ENCODE measurements around the gene SCFD1.
"Not testable (repeated sequence)": the region's sequence is repeated elsewhere in the genome, so short reads cannot be mapped to it uniquely, and the experiment has no call there.

Gene SCFD1, protein sequence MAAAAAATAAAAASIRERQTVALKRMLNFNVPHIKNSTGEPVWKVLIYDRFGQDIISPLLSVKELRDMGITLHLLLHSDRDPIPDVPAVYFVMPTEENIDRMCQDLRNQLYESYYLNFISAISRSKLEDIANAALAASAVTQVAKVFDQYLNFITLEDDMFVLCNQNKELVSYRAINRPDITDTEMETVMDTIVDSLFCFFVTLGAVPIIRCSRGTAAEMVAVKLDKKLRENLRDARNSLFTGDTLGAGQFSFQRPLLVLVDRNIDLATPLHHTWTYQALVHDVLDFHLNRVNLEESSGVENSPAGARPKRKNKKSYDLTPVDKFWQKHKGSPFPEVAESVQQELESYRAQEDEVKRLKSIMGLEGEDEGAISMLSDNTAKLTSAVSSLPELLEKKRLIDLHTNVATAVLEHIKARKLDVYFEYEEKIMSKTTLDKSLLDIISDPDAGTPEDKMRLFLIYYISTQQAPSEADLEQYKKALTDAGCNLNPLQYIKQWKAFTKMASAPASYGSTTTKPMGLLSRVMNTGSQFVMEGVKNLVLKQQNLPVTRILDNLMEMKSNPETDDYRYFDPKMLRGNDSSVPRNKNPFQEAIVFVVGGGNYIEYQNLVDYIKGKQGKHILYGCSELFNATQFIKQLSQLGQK

DNA sequence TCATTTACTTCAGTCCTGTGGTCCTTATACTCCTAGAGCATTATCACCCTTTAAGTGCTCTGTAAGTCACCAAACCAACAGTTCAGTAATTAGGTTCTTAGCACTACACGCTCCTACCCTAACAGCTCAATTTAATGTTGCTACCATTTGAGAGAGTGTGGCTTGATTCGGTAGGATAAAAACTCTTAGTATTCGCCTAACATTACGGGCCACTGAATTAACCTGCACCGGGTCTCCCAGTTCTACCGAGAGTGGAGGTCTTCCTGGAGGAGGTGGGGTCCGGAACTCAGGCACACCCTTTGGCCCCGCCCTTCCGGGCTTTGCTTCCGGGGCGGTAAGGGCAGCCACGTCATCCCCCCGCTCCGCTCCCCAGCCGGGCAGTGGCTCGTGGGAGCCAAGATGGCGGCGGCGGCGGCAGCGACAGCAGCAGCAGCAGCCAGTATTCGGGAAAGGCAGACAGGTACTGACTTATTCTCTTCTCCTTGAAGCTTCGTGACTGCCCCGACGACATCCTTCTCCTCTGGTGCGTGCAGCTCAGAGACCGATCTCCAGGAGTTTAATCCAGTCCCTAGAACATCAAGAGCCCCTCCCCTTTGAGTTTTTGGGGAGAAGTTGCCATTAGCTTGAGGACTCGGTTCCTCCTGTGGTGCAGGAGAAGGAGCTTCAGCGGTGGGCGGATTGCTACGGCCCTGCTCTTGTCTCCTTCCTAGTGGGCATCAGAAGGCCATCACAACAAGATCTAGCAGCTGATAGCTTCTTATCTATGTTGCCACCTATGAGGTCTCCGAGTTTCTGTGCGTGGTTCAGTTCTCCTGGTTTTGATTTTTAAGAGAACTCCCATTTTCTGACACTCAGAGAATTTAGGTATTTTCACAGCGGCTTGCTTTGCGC lies at the start of gene SCFD1:
TSS of gene SCFD1 (plus strand) at position 380 of the 891 bp plus-strand sequence. CDS start at position 400, 20 bp downstream.
- peak; percentile 90 for DNase-seq (ENCODE audit: low spot score)

DNA sequence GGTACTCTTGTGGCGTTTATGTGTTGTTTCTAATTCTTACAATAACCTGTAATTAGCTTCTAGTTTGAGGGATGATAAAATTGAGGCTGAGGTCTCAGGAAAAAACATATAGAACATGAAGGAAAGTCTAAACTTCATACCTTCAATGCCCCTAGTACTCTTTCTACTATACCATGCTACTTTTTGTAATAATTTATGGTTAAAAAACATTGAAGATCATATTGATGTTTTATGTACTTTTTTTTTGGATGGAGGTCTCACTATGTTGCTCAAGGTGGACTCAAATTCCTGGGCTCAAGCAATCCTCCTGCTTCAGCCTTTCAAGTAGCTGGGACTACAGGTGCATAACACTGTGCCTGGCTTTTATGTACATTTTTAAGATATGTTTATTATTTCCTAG lies 49.3 kb upstream of the SCFD1 start:
- DNase-seq (ENCODE audit: low spot score), result no peak

GRCh38 chr14:30573226-30573814 lies 48.8 kb upstream of the SCFD1 start:
- DNase-seq (ENCODE audit: low spot score), result no peak

- DNase-seq (ENCODE audit: low spot score), result no peak
These were observed 48.2 kb upstream of the SCFD1 start for GRCh38 chr14:30573966-30574365.

DNA sequence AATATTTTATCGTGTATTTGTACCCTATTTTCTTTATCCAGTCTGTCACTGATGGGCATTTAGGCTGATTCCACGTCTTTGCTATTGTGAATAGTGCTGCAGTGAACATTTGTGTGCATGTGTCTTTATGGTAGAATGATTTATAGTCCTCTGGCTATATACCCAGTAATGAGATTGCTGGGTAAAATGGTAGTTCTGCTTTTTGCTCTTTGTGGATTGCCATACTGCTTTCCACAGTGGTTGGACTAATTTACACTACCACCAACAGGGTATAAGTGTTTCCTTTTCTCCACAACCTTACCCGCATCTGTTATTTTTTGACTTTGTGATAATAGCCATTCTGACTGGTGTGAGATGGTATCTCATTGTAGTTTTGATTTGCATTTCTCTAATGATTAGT lies 47.3 kb upstream of the SCFD1 start:
- not testable (repeated sequence) for DNase-seq (ENCODE audit: low spot score)

DNA sequence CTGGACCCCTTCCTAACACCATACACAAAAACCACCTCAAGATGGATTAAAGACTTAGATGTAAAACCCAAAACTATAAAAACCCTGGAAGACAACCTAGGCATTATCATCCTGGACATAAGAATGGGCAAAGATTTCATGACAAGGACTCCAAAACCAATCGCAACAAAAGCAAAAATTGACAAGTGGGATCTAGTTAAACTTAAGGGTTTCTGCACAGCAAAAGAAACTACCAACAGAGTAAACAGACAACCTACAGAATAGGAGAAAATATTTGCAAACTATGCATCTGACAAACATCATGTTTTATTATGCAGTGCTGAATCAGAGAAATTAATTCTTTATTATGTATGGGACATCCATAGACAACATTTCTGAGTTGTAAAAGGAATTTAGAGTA lies 45.8 kb upstream of the SCFD1 start:
- DNase-seq (ENCODE audit: low spot score), result not testable (repeated sequence)

DNA sequence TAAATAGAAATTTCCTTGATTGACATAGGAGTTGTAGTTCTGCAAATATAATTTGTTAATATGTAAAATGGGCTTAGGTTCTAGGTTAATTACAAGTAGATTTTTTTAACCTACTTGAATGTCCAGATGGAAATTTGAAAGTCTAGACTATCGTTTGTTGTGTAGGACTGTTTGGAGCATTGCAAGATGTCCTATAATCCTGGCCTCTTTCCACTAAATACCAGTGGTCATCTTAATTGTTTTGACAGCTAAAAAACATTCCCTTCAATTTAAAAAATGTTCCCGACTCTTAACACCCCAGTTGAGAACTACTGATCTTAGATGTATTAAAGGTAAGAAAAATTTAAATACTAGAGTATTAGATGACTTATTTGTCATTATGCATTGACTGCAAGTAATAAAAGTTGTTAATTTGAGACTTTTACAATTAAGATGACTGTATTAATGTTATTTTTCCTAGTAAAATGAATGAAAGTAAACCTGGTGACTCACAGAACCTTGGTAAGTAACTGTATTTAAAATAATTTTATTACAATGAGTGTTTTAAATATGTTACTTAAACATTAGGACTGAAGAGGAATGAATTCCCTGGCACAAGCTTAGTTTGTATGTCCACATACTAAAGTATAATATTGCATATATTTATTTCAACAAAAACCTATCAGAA lies 41.4 kb upstream of the SCFD1 start:
- no peak for DNase-seq (ENCODE audit: low spot score)

GRCh38 chr14:30581283-30581625 lies 40.9 kb upstream of the SCFD1 start:
- DNase-seq (ENCODE audit: low spot score), result no peak

- no peak for DNase-seq (ENCODE audit: low spot score)
These were observed 39.7 kb upstream of the SCFD1 start for GRCh38 chr14:30582376-30582775.

DNA sequence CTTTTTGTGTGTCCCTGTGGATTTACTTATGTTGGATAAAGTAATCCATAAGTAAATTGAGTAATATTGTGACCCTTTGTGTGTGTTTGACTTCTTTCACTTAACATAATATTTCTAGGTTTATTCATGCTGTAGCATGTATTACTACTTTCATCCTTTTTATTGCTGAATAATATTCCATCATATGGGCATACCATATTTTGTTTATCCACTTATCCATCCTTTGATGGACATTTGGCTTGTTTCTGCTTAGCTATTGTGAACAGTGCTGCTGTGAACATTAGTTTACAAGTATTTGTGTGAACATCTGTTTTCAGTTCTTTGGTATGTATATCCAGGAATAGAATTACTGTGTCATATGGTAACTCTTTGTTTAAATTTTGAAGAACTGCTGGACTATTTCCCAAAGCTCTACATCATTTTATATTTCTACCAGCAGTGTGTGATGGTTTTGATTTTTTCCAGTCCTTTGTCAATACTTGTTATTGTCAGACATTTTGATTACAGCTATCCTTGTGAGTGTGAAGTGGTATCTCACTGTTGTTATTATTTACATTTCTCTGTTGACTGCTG lies 38.0 kb upstream of the SCFD1 start:
- no peak for DNase-seq (ENCODE audit: low spot score)

DNA sequence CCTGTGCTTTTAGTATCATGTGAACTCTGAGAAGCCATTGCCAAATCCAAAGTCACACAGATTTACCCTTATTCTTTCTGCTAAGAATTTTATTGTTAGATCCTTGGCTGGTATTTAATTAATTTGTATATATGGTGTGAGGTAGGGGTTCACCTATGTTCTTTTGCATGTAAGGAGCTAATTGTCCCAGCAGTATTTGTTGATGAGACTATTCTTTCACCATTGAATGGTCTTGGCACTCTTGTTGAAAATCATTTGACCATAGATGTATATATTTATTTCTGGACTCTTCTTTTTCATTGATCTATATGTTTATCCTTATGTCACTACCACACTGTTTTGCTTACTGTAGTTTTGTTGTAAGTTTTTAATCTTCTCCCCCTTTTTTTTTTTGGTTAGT lies 36.9 kb upstream of the SCFD1 start:
- no peak for DNase-seq (ENCODE audit: low spot score)

DNA sequence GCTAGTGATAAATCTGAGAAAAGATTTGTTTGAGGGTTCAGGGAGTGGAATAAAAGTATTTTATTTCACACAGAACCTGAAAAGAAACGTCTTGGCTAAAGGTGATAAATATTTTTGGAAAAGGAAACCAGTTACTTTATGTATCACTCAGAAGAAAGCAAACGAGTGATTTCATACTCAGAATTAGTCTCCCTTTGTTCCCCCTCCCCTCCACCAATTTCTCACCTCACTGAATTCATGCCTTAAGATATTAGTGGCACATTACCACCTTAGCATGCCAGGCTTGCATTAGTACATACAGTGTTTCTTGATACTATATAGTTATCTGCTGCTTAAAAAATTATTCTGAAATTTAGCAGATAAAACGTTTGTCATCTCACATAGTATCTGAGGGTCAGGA lies 35.0 kb upstream of the SCFD1 start:
- no peak for DNase-seq (ENCODE audit: low spot score)

GRCh38 chr14:30588873-30589272 lies 33.2 kb upstream of the SCFD1 start:
- no peak for DNase-seq (ENCODE audit: low spot score)

- no peak for DNase-seq (ENCODE audit: low spot score)
These were observed 25.2 kb upstream of the SCFD1 start for GRCh38 chr14:30596935-30597334.

- DNase-seq (ENCODE audit: low spot score), result no peak
These were observed 24.6 kb upstream of the SCFD1 start for GRCh38 chr14:30597504-30597903.

GRCh38 chr14:30600922-30601918 lies 20.9 kb upstream of the SCFD1 start:
- DNase-seq (ENCODE audit: low spot score), result no peak

DNA sequence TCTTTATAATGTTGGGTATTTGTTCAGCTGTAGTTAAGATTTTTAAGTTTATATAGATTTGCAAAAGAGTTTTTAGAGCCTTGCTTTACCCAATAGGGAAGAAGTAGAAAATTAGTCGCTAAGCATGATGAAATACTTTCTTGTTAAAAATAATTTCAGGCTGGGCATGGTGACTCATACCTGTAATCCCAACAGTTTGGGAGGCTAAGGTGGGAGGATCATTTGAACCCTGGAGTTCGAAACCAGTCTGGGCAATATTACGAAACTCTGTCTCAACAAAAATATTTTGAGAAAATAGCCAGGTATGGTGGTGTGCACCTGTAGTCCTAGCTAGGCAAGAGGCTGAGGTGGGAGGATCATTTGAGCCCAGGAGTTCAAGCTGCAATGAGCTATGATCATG lies 18.7 kb upstream of the SCFD1 start:
- DNase-seq (ENCODE audit: low spot score), result no peak

DNA sequence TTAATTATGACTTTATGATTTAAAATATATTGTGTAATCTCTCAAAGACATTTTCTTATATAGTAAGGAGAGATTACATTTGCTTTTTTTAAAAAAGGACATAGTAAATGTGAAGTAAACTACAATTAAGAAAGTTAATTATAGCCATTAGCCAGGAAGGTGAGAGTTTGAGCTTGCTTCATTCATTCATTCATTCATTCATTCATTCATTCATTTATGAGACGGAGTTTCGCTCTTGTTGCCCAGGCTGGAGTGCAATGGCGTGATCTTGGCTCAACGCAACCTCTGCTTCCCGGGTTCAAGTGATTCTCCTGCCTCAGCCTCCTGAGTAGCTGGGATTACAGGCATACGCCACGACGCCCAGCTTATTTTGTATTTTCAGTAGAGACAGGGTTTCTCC lies 17.4 kb upstream of the SCFD1 start:
- not testable (repeated sequence) for DNase-seq (ENCODE audit: low spot score)

GRCh38 chr14:30607156-30607780 lies 14.9 kb upstream of the SCFD1 start:
- no peak for DNase-seq (ENCODE audit: low spot score)

GRCh38 chr14:30608533-30609006 lies 13.5 kb upstream of the SCFD1 start:
- no peak for DNase-seq (ENCODE audit: low spot score)
